Skin of body (tissue), 2 donors: ENCODE measurements around the gene TCP11L2. TPM values are rescaled to one million over a fixed set of nuclear protein-coding genes. Genes with fewer than 3 reads are reported as not detected.
"Not testable (repeated sequence)": the region's sequence is repeated elsewhere in the genome, so short reads cannot be mapped to it uniquely, and the experiment has no call there.

Source experiments
- DNase-seq: peaks from one replicate; lab custom pipeline; 2025; lab: John Stamatoyannopoulos, UW
- total RNA-seq: library from RNA; depleted of rRNA; stranded (reverse); fragments of >200 nt; gene quantifications from one replicate; pipeline ENCODE4 v1.2.3, GENCODE V29; 2014

Gene TCP11L2
- total RNA-seq, 1 donor from 2014 or later: 61.7 TPM

DNA sequence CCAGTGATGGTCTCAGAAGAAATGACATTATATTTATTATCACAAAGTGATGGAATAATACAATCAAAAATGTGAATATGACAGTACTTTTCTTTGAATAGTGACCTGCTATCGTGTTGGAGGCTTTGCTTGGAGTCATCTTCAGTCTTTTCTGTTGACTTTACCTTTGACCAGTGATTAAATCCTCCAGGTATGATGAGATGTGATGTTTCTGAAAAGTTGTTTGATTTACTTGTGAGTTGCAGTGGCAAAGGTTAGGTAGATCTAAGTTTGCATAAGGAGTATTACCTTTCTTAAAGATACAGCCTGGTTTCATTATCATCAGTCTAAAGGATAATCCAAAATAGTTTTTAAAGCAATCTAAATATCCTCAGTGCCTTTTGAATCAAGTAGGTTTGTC, 4.6 kb downstream of the TCP11L2 start:
- no peak for DNase-seq

DNA sequence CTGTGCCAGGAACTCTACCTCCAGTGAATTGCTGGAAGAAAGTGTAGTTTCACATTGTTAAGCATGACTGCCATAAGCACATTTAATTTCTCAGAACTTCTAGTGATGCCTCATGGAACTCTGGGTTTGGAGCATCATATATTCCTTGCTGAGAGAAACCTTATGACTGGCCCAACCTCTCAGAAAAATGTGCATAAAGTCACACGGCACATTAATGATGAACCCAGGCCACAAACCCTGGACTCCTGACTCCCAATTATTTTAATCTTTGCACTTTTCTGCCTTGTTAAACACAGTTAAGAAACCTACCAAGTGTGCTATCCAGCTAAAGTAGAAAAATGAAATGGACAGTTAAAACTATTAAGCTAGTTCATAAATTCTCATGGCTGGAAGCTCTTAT, 5.6 kb downstream of the TCP11L2 start:
- no peak for DNase-seq

DNA sequence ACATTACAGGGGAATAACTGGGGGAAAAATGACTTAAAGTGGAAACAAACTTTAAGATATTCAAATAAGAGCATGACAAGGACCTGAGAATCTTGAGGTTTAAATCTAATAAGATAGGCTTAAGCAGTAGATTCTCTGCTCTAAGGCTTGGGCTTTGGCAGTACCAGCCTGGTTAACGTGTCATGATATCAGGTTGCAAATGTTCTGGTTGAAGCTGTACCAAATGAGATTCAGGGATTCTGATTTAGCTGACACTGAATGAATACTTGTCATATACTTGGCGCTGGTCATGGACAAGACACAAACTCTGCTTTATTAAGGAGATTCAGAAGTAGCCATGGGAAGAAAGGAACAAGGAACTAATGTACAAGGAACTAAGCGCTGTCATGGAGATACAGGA, 6.1 kb downstream of the TCP11L2 start:
- no peak for DNase-seq

DNA sequence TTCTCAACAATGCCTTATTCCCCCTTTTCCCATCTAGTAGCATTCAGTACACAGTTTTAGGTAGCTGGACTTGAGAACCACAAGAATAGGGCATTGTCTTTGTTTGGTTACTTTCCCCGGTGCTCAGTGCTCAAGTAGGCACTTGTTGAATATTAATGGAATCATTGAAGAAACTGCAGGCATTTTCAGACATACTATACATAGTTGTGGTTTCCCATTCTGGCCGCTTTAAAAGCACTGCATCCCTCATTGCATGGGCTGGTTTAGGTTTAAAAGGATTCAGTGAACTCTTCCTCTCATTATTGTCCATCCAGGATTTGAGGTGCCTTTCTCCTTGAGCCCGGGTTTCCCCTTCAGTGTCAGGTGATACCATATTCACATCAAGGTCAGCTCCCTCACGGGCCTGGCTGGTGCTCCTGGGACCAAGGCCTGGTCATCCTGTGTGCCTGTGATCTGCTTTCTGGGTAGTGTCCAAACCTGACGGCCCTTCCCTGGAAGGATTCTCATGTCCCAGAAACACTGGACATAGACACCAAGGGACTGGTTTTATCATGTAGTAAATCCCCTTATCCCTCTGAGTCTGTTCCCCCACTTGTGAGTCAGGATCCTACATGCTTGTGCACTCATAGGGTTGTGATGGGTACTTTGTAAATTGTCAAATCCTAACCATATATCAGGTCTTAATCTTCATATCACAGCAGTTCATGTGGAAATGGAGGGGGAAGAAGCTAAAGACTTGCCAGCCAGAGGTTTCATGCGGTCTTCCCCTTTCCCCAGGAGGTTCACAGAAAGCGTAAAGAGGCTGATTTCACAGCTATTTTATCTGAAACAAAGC, 7.4 kb downstream of the TCP11L2 start:
- DNase-seq: no peak

DNA sequence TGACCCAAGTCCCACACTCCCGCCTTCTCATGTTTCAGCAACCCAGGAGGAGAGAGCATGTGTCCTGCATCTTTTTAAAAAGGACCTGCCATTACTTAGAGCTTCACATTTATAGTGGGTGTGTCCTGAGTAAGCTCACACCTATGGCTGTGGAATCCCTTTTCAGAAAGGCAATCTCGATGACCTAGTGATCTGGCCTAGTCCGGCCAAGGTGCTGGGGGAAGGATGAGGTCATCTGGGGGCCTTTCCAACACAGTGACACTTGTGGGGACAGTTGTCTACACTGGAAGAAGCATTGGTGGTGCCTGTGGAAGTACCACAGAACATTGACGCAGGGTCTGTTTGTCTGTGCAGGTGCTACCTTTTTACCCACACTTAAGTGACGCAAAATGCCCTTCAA, 8.2 kb downstream of the TCP11L2 start:
- no peak for DNase-seq

DNA sequence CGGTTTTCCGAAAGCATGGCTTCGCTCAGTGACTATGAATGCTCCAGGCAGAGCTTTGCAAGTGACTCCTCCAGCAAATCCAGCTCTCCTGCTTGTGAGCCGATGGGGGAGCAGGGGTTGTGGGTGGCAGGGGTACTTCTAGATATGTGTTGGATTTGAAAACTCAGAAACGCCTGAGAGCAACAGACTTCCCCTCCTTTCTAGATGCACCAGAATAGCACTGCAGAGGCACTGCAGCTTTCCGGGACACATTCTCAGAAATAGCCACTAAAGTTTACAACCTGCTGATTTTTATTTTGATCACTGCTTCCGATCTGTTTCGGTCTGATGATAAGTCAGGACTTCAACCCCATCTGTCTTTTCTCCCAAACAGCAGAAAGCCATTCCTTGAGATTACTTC, 8.6 kb downstream of the TCP11L2 start:
- no peak for DNase-seq

DNA sequence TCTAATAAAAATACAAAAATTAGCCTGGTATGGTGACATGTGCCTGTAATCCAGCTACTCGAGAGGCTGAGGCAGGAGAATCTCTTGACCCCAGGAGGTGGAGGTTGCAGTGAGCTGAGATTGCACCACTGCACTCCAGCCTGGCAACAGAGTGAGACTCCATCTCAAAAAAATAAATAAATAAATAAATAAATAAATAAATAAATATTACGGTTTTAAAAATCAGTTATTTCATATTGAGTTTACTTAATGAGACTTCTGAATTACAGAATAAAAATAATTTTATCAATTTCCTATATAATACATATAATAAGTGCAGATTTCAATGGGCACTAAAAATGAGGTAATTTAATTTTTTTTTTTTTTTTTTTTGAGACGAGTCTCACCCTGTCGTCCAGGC, 10.9 kb downstream of the TCP11L2 start:
- DNase-seq: not testable (repeated sequence)

DNA sequence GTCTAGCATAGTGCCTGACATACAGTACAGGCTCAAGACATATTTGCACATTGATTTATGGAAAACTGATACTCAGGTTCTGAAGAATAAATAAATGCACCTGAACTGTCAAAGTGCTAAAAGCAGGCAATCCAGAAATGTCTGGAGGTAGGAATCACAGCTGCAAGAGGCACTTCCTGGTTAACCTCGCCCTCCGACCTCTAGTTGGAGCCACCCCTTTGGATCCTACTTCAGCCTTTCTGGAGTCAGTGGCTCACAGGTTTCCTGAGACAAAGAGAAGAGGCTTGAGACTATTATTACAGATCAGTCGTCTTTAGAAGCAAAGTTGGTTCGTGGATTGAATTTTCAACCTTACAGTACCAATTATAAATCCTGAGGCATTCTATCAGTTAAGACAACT, 13.0 kb downstream of the TCP11L2 start:
- no peak for DNase-seq

DNA sequence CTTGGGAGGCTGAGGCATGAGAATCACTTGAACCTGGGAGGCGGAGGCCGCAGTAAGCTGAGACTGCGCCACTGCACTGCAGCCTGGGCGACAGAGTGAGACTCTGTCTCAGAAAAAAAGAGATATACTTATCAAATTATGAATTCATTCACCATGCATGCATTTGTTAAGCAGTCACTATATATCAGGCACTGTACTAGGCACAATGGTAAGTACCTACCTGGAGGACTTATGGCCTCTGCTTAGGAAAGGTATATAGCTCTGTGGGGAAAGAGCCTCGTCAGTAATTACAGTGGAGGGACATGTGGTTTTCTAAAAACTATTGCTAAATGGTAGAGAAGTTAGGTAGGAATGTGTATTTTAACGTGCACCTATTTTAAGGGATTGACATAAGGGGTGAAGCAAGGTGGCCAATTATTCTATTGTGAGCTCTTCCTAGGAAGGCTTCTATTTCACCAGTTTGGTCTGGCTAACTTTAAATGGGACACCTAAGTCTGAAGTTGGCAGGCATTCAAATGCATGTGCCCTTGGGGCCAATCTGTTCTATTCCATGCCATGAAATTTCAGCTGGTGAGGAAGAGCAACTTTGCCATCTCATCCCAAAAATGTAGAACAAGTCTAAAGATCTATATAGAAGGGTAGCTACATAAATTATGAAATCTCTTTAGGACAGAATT, 15.0 kb downstream of the TCP11L2 start:
- DNase-seq: no peak

DNA sequence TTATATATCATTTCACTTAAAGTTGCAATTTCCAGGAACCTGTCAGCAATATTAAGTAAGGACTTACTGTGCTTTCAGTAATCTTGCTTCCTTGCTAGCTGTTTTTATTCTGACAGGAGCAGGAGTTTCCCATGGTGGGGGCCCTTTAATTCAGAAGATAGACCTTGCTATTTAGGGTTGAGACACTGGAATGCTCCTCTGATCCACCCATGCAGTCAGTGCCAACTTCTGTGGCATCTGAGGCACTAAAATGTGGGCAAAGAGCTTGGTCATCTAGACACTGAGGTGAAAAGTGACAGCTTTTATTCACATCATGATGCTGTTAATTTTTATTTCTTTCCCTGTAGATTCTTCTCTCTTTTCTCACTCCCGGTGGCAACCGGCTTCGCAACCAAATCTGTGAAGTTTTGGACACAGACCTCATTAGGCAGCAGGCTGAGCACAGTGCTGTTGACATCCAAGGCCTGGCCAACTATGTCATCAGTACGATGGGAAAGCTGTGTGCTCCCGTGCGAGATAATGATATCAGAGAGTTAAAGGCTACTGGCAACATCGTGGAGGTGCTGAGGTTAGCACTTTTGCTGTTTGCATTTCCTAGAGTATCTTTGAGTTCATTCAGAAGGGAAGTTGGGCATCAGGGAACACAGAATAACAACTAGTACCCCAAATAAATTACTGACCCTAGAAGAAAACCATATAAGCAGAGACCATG, 18.8 kb downstream of the TCP11L2 start:
- no peak for DNase-seq

DNA sequence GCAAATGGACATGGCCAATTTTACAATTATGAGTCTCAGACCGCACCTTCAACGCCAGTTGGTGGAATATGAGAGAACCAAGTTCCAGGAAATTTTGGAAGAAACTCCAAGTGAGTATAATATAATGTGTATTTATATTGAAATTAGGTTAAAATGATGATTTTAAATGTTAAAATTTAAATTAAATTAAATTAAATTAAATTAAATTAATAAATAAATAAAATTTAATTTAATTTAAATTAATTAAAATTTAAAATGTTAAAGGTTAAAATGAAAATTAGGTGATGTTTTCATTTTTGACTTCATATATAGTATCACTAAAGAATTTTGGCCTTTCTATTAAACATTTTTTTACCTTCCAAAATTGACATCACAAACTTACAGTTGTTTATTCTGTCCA, 21.0 kb downstream of the TCP11L2 start:
- no peak for DNase-seq

DNA sequence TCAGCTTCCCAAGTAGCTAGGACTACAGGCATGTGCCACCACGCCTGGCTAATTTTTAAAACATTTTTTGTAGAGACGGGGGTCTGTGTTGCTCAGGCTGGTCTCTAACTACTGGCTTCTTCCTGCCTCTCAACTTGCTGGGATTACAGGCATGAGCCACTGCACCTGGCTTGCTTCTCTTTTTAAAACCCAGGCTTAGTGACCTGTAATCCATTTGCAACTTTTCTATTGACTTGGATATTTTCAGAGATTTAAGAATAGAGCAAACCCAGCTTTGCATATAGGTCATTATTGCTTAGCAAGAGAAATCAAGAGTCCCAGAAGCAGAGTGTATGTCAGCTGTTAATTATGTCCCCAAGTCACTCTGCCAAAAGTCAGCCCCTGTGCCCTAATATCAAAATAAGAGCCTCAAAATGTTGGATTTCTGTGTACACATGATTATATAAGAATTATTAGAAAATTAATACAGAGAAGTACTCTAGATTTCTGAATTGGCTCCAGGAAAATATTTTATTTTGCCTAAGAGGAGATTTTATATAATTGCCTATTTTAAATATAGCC, 24.9 kb downstream of the TCP11L2 start:
- DNase-seq: no peak

DNA sequence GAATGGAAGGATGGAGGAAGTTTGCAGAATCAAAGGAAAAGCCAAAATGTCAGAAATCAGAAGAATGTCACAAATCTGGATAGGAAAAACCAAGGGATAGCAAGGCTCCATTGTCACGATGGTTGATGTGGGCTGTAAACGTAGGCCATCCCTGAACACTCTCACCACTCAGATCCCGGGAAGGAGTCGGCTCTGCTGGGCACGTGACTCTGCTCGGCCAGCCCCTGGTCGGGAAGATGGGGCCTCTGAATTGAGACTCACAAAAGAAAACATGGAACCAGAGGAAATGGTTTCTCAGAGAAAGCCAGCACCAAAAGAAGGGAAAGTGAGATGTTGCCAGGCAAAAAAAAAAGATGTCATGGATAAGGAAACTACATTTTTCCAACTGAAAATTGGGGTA, 26.2 kb downstream of the TCP11L2 start:
- DNase-seq: no peak

DNA sequence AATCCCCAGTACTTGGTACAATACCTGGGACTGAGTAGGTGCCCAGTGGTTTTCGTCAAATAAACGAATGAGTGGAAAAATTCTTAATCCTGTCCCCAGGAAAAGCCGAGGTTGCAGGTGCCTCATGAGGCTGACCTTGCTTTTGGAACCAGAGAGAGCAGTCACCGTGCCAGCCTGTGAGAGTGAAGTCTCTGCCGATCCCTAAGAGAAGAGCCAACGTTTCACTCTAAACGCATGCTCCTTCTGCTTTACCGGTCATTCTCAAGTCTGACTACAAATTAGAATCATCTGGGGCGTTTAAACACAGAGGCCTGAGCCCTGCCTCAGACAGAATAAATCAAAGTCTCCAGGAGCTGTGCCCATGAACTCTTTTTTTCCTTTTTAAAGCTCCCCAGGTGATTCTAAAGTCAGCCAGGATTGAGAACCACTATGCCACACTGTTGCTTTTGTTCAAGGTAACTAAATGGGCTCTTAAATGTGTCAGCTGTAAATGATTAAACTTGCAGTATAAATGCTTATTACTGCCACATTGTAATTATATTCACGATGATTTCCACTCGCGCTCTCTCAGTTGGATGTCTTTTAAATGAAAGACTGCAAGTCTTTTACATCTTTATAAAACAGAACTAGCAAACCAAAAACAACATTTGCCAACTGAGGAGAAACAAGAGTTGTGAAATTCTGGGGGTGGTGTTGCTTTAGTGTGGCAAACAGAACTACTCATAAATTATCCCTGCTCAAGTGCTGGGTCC, 26.9 kb downstream of the TCP11L2 start:
- peak; percentile 39 for DNase-seq

DNA sequence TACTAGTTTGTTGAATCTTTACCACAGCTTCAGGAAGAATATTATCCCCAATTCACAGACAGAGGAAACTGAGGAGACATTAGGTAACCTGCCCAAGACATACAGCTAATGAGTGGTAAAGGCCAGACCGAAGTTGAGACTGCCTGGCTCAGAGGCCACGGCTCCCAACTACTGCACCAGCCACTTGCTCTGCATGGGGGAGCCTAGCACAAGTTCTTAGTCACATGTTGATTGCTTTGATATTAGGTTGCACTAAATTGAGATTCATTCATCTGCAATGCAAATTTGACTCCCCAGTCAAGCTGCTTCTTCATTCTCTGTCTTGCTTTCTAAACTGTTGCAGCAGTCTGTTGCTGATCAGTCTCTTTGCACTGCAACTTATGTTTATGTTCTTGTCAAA, 29.1 kb downstream of the TCP11L2 start:
- no peak for DNase-seq

DNA sequence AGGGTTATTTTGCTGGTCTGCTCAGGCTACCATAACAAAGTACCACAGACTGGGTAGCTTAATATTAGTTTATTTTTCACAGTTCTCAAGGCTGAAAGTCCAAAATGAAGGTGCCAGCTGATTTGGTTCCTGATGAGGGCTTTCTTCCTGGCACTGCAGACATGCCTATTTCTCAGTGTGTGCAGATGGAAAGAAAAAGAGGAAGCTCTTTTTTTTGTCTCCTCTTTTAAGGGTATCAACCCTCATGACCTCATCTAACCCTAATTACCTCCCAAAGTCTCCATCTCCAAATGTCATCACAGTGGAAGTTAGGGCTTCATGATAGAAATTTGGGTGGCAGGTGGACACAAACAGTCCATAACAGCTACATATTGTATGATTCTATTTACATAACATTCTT, 30.0 kb downstream of the TCP11L2 start:
- no peak for DNase-seq

DNA sequence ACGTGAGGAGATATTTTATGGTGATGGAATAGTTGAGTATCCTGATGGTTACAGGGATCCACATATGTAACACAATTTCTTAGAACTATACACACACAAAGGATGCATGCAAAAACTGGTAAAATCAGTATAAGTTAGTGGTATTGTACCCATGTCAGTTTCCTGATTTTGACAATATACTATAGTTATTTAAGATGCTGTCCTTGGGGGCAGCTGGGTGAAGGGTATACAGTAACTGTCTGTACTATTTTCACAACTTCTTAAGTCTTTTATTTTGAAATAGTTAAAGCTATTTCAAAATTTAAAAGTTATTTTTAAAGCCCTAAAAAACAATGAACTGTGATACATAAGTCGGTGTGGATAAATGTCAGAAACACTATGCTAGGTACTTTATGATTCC, 30.5 kb downstream of the TCP11L2 start:
- no peak for DNase-seq

DNA sequence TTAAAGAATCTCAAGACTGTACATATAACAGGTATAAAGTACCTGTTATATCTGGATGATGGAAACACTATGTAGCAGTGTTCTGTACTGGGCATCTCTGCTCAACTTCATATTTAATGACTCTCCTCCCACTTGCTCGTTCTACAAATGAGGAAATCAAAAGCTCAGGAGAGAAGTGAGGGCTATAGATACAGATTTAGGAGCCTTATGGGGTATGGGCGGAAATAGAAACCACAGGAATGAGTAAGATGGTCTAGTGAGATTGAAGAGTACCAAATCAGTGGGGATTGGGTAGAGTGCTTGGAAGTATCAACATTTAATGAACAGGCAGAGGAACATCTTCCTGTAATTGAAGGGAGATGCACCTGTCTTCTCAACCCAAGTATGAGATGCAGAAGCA, 31.2 kb downstream of the TCP11L2 start:
- DNase-seq: no peak

DNA sequence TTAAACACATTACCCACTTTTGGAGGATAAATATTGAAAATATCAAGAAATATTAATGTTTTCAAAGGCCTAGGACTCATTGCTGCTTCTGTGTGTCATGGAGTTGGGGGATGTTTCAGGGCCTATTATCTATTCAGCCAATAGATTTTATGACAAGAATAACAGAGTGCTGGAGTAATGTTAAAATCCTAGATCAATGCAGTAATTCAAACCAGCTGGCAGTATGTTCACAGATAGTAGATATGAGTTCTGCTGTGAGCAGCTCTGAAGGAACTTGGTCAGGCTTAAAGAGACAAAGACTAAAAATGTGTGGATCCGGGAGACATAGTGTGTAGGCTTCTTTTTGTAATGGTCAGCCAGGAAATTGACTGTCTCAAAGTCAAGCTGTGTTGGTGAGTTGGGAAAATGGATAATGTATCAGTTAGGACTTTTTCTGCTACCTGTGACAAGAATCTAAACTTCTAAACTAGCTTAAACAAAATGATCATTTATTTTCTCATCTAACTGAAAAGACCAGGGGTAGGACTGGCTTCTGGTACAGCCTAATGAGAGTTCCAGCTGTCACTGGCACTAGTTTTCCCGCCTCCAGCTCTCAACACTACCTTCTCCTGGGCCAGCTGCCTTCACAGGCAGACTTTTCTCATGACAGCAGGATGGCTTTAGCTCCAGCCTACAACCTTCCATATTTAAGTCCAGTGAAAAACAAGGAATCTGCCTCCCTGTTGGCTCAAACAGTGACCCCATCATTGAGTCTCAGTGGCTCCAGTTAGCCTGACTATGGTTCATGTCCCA, 38.7 kb downstream of the TCP11L2 start:
- DNase-seq: peak; percentile 74

DNA sequence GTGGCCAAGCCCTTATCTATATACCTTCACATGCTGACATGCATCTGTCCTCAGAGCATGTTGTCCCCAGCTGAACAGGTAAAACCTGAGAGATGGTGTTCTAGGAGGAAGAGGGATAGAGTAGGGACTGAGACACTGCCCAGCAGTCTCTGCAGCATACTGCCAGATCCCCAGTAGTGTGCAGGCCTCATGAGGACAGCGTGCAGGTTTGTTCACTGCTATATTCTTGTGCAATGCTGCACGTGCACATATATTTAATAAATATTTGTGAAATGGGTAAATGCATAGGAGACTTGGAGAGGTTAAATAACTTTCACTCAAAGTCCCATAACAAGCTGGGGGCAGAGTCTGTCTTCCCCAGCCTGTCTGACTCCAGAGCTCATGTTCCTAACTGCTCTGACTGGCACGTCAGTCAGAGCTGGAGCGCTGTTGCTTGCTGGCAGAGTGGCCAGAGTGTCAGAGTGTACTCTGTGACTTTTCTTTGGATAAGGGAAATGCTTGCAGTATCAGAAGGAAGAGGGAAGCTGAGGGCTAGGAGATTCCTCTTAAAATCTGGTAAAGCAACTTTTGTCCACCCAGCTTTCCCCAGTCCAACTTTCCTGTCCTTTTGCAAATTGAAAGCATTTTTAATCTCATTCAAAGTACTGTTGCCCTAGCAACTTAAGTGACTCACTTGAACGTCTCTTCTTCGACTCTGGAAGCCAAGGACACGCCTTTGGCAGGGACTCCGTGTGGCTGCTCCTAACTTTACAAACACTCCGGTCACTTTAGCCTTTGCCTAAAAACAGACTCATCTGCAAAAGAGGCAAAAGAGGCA, 40.1 kb downstream of the TCP11L2 start:
- DNase-seq: peak; percentile 63
